BJ (cell line): ENCODE measurements around the gene EVC. TPM values are rescaled to one million over a fixed set of nuclear protein-coding genes. Genes with fewer than 3 reads are reported as not detected.

Experiments used
- CTCF ChIA-PET: fragments of 350-600 bp; formaldehyde crosslinking; extraction: SDS; loops from one replicate; lab custom pipeline; 2021; ENCODE audit warnings: antibody characterized with exemption, inconsistent platforms; lab: Yijun Ruan, JAX
- POLR2A ChIA-PET: fragments of 300-600 bp; sonication (Branson Sonifier 250); formaldehyde crosslinking; extraction: SDS; loops from one replicate; lab custom pipeline; 2021; ENCODE audit warnings: antibody characterized with exemption; lab: Charles Lee
- DNase-seq: peaks from one replicate; pipeline ENCODE4 v3.0.0-alpha.2; 2011; ENCODE audit warnings: low read depth
- H3K27me3 ChIP-seq: 2 replicates; pipeline ENCODE4 v1.6.0; 2011; ENCODE audit warnings: low read length; ENCODE audit not compliant: control insufficient read depth, insufficient read depth
- H3K36me3 ChIP-seq: 2 replicates; pipeline ENCODE4 v1.5.1; 2011; ENCODE audit warnings: low read length; ENCODE audit not compliant: control insufficient read depth, insufficient read depth
- H3K4me3 ChIP-seq: 2 replicates; pipeline ENCODE4 v1.5.1; 2011; ENCODE audit warnings: low read depth, mild to moderate bottlenecking, control low read depth, low read length
- polyA plus RNA-seq: library from polyadenylated mRNA; depleted of rRNA; stranded (reverse); fragments of >200 nt; gene quantifications from 2 replicates; pipeline ENCODE4 v1.2.3, GENCODE V29; 2011
- TF ChIP-seq, protein P1 (sequence below): IDR thresholded peaks from 2 replicates; pipeline ENCODE4 v1.5.1; 2011; ENCODE audit warnings: low read depth, mild to moderate bottlenecking, control low read depth, inconsistent platforms, low read length, moderate library complexity; ENCODE audit not compliant: insufficient read depth

EVC gene
- polyA plus RNA-seq, 1 experiment = 12.8 TPM

- ChIA-PET POLR2A (no interaction called here), CTCF (interaction anchor here (1.3 kb wide), 1 partner anchor 62 kb away, joined by 3 read pairs; no protein-coding TSS in a partner anchor)
- H3K36me3 ChIP-seq = peaks cover 37% of the 10 kb centered on the region
These were observed 84.6 kb downstream of the EVC start for GRCh38 chr4:5795580-5795979.

GRCh38 chr4:5796976-5797375 lies 86.0 kb downstream of the EVC start:
- TF ChIP-seq, protein P1, sequence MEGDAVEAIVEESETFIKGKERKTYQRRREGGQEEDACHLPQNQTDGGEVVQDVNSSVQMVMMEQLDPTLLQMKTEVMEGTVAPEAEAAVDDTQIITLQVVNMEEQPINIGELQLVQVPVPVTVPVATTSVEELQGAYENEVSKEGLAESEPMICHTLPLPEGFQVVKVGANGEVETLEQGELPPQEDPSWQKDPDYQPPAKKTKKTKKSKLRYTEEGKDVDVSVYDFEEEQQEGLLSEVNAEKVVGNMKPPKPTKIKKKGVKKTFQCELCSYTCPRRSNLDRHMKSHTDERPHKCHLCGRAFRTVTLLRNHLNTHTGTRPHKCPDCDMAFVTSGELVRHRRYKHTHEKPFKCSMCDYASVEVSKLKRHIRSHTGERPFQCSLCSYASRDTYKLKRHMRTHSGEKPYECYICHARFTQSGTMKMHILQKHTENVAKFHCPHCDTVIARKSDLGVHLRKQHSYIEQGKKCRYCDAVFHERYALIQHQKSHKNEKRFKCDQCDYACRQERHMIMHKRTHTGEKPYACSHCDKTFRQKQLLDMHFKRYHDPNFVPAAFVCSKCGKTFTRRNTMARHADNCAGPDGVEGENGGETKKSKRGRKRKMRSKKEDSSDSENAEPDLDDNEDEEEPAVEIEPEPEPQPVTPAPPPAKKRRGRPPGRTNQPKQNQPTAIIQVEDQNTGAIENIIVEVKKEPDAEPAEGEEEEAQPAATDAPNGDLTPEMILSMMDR = no peak
- no peak for DNase-seq
- Histone ChIP-seq H3K27me3 (no peaks in the 10 kb centered on the region), H3K4me3 (no peak overlapping the region), H3K36me3 (peaks cover 44% of the 10 kb centered on the region)
- ChIA-PET POLR2A (no interaction called here), CTCF (interaction anchor here (0.8 to 0.9 kb wide), 2 partner anchors 10 to 15 kb away, joined by 3 to 6 read pairs; no protein-coding TSS in a partner anchor)

More at GRCh38 chr4:5795580-5795979, 84.6 kb downstream of the EVC start:
- DNase-seq = no peak
- TF ChIP-seq, protein P1 = no peak
- Histone ChIP-seq H3K4me3 (no peak overlapping the region), H3K27me3 (no peaks in the 10 kb centered on the region)

DNA sequence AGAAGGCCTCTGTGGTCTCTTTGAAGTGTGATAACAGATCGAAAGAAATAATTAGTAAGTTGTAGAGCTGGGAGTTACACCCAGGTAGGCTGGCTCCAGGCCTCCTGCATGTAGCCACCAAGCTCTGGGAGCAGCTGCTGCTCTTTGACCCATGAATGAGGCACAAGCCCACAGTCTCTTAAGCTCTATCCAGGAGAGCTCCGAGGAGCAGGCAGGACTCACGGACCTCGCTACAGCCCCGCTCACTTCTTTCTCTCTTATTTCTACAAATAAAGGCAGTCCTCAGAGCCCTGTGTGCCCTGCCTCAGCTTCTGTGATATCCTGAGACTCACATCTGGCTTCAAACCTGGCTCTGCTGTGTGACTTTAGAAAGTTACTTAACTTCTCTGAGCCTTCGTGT lies 86.9 kb downstream of the EVC start:
- CTCF ChIA-PET = interaction anchor here (1.7 kb wide), 1 partner anchor 7 kb away, joined by 7 read pairs; no protein-coding TSS in a partner anchor
- POLR2A ChIA-PET = no interaction called here
- Histone ChIP-seq H3K36me3 (peaks cover 48% of the 10 kb centered on the region), H3K27me3 (no peaks in the 10 kb centered on the region), H3K4me3 (no peak overlapping the region)
- DNase-seq = no peak
- TF ChIP-seq, protein P1 = no peak

GRCh38 chr4:5798462-5798861 lies 87.5 kb downstream of the EVC start:
- Histone ChIP-seq H3K27me3 (no peaks in the 10 kb centered on the region), H3K4me3 (no peak overlapping the region), H3K36me3 (peaks cover 51% of the 10 kb centered on the region)
- DNase-seq = no peak
- ChIA-PET CTCF (interaction anchor here (1.7 kb wide), 1 partner anchor 8 kb away, joined by 7 read pairs; no protein-coding TSS in a partner anchor), POLR2A (no interaction called here)
- TF ChIP-seq, protein P1 = no peak

DNA sequence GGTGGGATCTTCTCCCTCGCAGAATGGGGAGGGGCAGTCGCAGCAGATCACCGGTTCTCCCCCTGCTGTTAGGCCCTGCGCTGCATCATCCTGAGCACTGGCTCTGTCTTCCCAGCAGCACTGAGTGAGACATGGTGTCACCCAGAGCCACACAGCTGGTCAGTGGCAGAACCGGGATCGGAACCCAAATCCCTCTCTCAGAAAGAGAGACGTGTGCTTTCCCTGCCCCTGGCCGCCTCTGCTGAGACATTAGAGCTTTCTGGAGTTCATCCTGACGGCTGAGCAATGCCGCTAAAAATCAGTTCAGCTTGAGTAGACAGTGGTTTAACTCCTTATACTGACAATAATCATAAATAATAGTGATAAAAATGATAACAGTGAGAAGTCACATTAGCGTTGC lies 87.9 kb downstream of the EVC start:
- Histone ChIP-seq H3K36me3 (peaks cover 52% of the 10 kb centered on the region), H3K27me3 (no peaks in the 10 kb centered on the region), H3K4me3 (no peak overlapping the region)
- POLR2A ChIA-PET = no interaction called here
- DNase-seq = no peak
- TF ChIP-seq, protein P1 = no peak
- CTCF ChIA-PET = interaction anchor here (1.7 kb wide), 1 partner anchor 8 kb away, joined by 7 read pairs; no protein-coding TSS in a partner anchor
